Stimulated activated CD4-positive, alpha-beta T cell treated with anti-CD3 and anti-CD28 coated beads, Interleukin-15, amount 100 ng/mL, for 24 hours (primary cell): ENCODE measurements around the gene DIP2B.

Experiments used
- DNase-seq: peaks from one replicate; pipeline ENCODE4 v3.0.0-alpha.2; 2020

The DIP2B gene

DNA sequence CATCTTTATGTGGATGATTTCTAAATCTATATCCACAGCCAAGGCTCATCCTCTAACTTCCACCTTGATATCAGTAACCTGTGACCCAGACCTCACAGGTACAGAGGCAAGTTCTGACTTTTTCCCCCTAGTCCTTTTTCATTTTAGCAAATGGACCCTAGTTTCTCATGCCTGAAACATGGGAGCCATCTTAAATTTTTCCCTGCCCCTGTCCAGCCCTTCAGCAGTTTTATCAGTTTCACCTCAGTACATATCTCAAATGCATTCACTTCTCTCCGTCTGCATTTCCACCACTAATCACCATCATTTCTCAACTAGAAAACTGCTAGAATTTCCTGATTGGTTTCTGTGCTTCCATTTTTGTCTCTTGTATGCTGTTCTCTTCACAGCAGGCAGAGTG, 79.3 kb downstream of the DIP2B start:
- DNase-seq = no peak

DNA sequence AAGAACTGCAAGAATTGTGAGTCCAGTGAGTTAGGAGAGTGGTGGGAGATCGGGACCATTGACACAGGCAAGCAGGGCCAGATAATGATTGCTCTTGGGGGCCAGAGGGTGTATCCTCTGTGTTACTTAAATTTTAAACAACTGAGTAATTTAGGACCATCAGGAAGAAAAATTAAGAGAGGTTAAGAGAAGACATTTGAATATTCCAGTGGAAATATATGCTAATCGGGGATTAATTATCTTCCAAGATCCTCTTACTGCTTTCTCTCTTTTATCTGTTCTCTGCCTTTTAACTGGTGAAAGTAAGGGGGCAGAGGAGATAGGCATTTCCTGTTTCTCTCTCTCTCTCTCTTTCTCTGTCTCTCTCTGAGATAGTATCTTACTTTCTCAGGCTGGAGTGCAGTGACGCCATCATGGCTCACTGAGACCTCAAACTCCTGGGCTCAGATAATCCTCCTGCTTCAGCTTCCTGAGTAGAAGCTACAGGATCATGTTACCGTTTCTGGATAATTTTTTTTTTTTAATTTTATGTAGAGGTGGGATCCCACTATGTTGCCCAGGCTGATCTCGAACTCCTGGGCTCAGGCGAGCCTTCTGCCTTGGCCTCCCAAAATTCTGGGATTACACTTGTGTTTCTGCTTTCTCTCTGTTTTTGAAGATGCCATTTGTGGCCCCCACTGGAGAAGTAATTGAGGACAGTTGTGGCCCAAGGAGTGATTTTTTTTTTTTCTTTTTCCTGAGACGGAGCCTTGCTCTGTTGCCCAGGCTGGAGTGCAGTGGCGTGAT, 85.1 kb downstream of the DIP2B start:
- peak; percentile 57 for DNase-seq

GRCh38 chr12:50590869-50591268, 86.1 kb downstream of the DIP2B start:
- DNase-seq = no peak

GRCh38 chr12:50595667-50596066, 90.9 kb downstream of the DIP2B start:
- DNase-seq = no peak

- DNase-seq = peak; percentile 72
Observed at GRCh38 chr12:50597200-50598195, 92.7 kb downstream of the DIP2B start.

DNA sequence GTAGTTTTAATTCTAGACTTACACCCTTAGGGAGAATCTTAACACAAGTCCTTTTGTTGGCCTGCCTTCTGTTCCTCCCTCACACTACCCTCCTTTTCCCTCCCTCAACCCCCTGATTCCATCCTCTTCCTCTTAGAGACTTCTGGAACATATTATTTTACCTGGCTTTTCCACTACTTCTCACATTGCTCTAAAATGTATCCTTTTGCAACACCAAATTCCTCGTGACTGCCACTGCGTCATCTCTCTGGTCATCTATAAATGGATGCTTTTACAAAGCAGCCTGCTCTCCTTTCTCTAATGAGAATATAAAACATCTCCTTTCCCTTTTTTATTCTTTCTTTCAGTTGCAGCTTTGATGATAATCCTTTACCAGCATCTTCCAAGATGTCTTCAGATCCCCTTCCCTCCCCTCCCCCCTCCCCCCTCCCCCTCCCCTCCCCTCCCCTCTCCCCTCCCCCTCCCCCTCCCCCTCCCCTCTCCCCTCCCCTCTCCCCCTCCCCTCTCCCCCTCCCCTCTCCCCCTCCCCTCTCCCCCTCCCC, 93.6 kb downstream of the DIP2B start:
- DNase-seq = no peak

GRCh38 chr12:50599366-50600095, 94.7 kb downstream of the DIP2B start:
- no peak for DNase-seq

DNA sequence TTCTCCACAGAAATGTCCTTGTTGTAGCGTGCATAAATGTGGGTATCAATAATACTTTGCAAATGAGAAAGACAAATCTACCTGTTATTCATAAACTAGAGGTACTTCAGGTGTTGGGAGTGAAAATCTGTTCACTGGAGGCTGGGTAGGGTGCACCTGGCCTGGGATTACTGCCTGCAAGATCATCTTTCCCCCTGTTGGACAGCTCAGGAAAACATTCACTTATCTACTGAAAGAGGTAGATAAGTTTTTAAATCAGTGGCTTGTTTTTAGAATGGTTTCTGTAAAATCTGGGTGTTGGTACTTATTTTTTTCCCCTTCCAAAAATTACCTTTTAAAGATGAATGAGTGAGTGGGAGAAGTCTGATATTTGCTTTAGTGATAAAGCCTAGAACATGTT, 95.6 kb downstream of the DIP2B start:
- DNase-seq = no peak

- DNase-seq = no peak
Observed at GRCh38 chr12:50603817-50604639, 99.2 kb downstream of the DIP2B start.

DNA sequence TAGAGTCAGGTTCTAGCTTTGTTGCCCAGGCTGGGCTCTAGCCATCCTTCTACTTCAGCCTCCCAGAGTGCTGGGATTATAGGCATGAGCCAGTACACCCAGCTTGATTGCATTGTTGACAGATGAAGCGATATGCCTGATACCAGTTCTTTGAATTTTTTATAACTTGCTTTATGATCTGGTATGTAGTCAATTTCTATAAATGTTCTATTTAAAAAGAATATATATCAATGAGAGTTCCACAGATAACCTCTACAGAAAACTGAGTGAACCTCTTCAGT, 99.8 kb downstream of the DIP2B start:
- no peak for DNase-seq

DNA sequence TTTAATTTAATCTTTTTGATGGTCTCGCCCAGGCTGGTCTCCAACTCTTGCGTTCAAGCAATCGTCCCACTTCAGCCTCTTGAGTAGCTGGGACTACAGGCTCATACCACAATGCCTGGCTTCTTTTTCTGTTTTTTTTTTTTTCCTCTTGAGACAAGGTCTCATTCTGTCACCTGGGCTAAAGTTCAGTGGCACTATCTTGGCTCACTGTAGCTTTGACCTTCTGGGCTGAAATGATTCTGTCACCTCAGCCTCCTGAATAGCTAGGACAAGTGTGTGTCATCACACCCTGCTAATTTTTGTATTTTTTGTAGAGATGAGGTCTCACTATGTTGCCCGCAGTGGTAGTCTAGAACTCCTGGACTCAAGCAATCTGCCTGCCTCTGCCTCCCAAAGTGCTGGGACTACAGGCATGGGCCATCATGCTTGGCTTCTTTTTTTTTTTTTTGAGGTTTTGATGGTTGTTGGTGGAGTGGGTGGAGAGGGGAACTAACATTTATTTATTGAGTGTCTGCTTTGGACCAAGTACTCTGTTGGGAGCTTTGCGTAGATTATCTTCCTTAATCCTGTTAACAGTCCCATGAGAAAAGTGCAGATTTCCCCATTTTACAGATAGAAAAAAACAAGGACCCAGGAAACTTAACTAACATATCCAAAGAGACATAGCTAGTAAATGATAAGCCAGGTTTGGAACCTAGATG, 102.0 kb downstream of the DIP2B start:
- no peak for DNase-seq

- no peak for DNase-seq
Observed at GRCh38 chr12:50609292-50609874, 104.6 kb downstream of the DIP2B start.

GRCh38 chr12:50610171-50610570, 105.4 kb downstream of the DIP2B start:
- DNase-seq = no peak

GRCh38 chr12:50611021-50611744, 106.4 kb downstream of the DIP2B start:
- DNase-seq = no peak

GRCh38 chr12:50612882-50613281, 108.1 kb downstream of the DIP2B start:
- no peak for DNase-seq

- DNase-seq = no peak
Observed at GRCh38 chr12:50613463-50613862, 108.7 kb downstream of the DIP2B start.

GRCh38 chr12:50614167-50614759, 109.5 kb downstream of the DIP2B start:
- no peak for DNase-seq

DNA sequence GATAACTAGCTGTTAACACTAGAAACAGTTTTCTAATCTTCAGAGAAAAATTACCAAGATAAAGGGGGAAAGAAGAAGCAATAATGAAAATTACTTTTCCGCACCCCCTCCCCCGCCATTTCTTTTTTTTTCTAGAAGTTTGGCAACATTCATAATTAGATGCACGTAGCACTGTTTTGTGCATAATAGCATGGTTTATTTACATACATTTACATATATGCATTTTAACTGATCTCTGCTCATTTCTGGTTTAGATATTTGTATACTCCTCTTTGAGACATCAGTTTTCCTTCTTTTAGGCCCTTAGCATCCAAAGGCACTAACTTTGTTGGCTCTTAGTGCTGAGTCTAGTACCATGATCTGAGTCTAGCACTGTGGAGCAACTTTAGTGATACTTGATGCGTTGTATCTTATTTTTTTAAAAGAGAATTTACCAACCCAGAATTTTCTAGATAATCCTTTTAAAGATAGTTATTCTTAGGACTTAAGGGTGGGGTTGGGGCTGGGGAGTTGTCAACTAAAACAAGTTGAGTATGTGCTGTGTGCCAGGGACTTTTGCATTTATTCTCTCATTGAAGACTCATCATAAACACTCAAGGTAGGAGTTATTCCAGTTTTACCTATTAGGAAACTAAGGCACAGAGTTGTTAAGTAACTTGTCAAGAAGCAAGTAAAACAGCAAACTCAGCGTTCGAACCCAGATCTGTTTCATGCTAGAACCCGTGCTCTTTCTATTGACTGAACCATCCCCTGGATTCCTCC, 110.5 kb downstream of the DIP2B start:
- DNase-seq = no peak

DNA sequence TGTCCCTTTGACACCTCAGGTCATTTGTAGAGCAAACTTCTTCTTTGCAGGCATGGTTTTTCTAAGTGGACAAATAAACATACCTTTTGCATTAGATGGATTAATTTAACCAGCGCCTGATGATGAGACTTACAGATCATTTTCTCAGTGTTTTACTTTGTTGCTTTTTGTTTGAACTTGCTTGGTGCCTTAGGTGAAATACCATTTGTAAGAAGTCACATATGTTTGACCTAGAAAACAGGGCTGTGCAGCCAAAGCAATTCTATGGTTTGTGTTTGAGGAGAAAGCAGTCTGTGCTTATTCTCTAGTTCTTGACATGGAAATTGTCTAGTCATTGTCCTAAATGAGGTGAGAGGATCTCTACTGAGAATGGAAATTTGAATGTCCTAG, 111.1 kb downstream of the DIP2B start:
- DNase-seq = no peak
